GM19238 (cell line): ENCODE data around the gene FOXL1.
"Not testable (repeated sequence)": the region's sequence is repeated elsewhere in the genome, so short reads cannot be mapped to it uniquely, and the experiment has no call there.

Experiments used
- DNase-seq: peaks from one replicate; pipeline ENCODE4 v3.0.0; 2011; ENCODE audit warnings: low spot score; ENCODE audit not compliant: insufficient read length

The FOXL1 gene

DNA sequence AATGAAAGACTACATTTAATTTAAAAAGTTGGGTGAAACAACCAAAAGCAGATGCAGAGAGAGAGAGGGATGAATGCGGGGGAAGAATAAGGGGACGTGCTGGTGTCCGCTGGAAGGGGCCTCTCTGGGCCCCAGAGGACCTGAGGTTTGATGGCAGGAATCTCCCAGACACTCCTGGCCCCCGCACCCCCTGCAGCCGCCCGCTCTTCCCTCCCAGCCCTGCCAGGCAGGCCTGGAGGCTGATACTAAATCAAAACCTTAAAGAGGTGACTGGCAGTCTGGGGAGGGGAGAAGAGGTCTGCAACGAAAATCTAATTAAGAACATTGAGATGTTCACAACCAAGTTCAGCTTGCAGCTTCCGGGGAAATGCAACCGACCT, 2.4 kb downstream of the FOXL1 start:
- no peak for DNase-seq

DNA sequence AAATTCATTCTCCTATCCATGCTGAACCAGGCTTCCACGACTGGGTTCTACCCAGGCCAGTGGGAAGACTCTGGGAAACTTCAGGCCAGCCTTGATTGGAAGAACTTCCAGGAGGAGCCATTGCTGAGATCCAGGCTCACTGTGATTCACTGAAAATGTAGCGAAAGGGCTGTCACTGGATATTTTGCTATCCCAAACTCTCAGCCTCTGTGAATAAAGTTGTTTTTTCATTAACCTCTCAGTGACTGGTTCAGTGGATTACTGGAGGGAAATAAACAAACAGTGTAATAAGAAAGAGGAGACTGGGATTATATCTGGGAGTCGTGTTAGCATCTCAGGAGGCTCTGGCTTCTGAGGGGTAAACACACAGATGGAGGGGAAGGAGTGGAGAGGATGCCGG, 3.1 kb downstream of the FOXL1 start:
- no peak for DNase-seq

DNA sequence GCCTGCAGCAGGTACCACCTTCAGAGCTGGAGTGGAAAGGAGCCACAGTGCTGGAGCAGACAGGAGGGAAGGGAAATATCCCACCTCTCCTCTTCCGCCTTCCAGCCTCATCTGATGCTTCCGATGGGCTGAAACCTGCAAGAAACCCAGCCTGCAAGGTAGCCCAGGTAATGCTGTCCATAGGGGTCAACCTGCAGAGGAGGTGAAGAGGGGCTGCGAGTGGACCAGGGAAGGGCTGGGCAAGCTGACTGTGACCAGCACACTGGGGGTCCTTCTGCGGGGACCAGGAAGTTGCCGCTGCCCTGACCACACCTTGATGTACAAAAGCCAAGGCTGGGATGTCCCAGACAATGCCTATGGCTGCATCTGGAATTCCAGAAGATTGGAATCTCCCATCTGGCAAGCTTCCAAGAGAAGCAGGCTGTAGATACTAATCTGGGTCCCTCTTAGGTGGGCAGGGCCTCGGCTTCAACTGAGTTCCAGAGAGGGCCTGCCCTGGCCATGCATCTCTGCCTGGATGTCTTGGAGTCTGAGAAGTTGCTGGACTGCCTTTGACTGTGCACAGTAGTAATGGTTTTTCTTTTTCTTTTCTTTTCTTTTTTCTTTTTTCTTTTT, 5.8 kb downstream of the FOXL1 start:
- no peak for DNase-seq

DNA sequence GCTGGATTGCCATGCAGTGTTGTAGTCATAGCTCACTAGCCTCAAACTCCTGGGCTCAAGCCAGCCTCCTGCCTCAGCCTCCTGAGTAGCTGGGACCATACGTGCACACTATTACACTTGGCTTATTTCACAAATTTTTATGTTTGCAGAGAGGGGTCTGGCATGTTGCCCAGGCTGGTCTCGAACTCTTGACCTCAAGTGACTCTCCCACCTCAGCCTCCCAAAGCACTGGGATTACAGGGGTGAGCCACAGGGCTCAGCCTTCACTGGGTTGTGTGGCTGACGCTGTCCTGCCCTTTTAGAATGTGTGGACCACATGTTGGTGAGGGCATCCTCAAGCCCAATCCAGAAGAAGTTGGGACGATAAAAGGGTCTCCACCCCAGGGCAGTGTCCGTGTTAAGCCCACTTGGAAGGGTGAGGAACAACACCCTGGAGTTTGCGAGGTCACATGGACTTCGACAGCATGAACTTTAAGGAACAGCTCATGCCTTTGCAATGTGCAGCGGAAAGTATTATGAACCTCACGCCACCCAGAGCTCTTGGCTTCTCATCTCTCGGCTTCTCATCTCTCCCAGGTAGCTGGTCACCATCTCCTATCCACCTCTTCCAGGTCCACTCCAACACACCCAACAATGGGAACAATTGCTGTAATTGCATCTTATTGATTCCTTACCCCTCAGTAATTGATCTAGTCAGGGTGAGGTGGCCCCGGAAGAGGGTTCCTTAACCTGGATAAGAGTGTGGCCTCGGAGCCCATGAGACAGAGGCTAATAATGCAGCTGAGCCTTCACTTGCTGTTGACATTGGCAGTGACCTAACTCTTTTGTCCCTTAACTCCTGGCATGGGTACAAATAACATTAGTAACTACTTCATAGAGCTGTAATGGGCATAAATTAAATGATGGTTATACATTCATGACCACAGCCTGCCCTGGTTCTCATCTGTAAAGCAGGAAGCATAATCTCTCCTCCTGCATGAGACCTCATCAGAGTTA, 6.7 kb downstream of the FOXL1 start:
- no peak for DNase-seq

DNA sequence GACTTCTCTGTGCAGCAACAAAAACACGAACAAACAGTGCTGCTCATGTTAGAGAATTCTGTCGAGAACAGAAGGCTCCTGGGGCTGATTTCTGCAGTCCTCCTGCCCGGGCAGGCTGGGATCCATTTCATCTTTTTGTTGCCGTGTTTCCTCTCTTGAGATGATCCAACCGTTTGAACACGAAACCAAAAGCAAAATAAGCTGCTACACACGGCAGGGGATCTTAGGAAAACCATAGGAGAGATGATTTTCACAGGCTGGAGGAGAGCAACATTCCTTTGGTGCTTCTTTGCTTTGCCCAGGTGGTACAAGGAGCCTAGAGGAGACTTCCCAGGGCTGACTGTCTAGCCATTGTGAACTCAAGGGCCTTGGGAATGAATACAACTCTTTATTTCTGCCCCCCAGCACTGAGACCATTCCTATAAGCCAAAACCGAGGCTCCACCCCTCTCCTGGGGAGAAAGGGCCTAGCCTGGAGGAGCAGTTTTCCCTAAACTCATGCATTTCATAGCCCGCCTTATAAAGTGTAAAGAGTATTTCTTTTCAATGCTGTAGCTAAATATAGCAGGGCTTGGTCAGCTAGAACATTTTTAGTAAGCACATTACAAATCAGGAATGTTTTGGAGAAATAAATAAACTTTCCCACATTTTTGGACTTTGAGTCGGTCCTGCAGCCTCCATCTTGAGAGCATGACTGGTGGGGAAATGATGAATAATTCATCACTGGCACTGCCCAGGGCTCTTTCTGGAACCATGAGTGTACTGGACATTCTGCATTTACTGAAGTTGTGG, 7.7 kb downstream of the FOXL1 start:
- DNase-seq: no peak

- no peak for DNase-seq
Observed at GRCh38 chr16:86587487-86587886, 9.1 kb downstream of the FOXL1 start.

- DNase-seq: not testable (repeated sequence)
Observed at GRCh38 chr16:86587955-86588354, 9.6 kb downstream of the FOXL1 start.

GRCh38 chr16:86590501-86591144, 12.3 kb downstream of the FOXL1 start:
- no peak for DNase-seq

DNA sequence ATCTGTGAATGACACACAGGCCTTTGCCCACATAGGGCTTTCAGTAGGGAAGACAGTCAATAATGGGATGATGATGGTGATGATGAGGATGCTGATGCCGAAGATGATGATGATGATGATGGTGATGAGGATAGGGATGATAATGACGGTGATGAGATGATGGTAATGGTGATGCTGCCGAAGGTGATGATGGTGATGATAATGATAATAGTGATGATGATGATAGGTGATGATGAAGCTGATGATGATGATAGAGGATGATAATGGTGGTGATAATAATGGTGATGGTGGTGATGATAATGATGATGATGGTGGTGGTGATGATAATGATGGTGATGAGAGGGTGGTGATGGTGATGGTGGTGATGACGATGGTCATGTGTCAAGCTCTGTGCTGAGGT, 12.9 kb downstream of the FOXL1 start:
- no peak for DNase-seq

GRCh38 chr16:86593913-86594620, 15.7 kb downstream of the FOXL1 start:
- DNase-seq: no peak

DNA sequence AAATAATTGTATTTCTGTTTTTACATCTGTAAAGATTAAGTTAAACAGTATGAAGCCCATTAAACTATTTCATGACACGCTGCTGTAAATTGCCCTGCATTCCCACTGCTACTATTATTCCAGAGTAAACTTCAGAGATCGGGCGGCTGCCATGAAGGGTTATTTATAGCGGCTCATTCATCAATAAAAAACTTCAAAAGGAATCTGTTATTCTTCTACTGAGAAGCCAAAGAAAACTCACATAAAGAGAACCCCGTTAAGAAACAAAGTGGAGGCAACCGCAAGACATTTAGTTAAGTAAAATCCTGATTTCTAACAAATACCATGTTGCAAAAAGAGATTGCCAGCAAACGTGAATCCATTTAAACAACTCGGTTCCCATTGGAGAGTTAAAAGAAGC, 16.4 kb downstream of the FOXL1 start:
- DNase-seq: no peak

DNA sequence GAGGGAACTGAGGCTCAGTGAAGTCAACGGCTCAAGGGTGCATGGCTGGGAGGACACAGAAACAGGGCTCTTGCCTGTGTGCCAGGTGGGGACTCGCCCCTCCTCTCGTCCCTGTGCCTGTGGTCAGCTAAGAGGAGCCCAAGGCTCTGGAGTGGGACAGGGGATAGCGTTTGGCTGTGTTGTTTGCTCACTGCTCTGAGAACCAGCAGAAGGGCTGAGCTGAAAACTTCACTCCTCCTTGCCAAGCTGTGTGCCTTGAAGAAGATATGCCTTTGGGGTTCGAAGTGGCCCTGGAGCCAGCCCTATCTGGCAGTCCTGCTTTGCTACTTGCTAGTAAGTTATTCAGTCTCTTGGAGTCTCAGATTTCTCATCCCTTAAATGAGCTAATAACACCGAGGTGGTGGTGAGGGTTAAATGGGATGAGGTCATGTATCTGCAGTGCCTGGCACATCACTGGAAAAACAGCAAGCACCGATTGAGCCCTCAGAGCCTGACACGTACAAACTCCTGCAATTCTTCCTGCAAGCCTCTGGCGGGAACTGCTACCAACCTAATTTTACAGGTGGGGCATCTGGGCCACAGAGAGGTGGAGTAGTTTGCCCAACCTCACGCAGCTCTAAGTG, 17.7 kb downstream of the FOXL1 start:
- no peak for DNase-seq

GRCh38 chr16:86597126-86597879, 19.0 kb downstream of the FOXL1 start:
- DNase-seq: no peak

GRCh38 chr16:86597880-86598606, 19.7 kb downstream of the FOXL1 start:
- DNase-seq: no peak

- no peak for DNase-seq
Observed at GRCh38 chr16:86598607-86599565, 20.5 kb downstream of the FOXL1 start.

DNA sequence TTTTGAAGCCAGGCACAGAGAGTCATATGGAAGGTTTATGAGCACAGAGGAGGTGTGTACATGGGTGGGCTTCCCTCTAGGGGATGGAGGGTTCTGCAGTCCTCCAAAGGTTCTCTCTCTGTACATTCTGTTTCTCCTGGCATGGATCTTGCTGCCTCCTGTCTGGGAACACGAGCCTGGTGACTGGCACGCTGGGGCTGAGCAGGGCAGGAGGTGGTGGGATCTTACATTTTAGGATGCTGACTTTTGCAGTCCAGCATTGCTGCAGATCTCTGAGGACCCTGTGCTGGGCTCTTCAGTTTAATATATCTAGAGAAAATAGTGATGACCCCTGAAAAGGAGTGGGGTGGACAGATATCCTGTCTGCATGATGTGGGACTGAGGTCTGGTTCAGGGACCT, 23.0 kb downstream of the FOXL1 start:
- no peak for DNase-seq

DNA sequence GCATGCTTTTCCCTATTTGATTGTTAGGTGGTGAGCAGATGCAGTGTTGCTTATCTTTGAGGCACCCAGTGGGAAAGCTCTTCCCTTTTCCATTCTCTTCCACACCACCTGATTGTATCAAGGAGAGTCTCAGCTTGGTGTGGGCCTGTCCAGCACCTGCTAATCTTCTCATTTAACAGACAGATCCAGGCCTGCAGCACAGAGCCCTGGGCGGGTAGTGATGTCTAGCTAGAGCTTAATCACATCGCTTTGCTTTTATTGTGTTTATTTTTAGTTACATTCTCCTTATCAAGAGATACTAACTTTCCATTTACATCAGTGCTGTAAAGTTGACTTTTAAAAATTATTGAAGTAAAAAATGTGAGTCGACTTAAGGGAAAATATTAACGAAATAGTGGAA, 24.2 kb downstream of the FOXL1 start:
- DNase-seq: no peak
